GM21529 (cell line): ENCODE data around the gene TRRAP.

Experiments used
- ATAC-seq: cut with Tn5 transposase; IDR thresholded peaks from one replicate; pipeline ENCODE4 v1.9.1; 2021; ENCODE audit not compliant: unreplicated experiment

Gene TRRAP

GRCh38 chr7:99002827-99003212 lies 124.5 kb downstream of the TRRAP start:
- no peak for ATAC-seq

GRCh38 chr7:99003419-99003818 lies 125.1 kb downstream of the TRRAP start:
- ATAC-seq: no peak

GRCh38 chr7:99004216-99004615 lies 125.9 kb downstream of the TRRAP start:
- no peak for ATAC-seq

GRCh38 chr7:99004781-99005500 lies 126.6 kb downstream of the TRRAP start:
- ATAC-seq: no peak

GRCh38 chr7:99005776-99006175 lies 127.4 kb downstream of the TRRAP start:
- ATAC-seq: no peak

- no peak for ATAC-seq
These were observed 128.6 kb downstream of the TRRAP start for GRCh38 chr7:99006739-99007424.

GRCh38 chr7:99008181-99008631 lies 129.9 kb downstream of the TRRAP start:
- no peak for ATAC-seq

- ATAC-seq: no peak
These were observed 130.7 kb downstream of the TRRAP start for GRCh38 chr7:99008921-99009530.

GRCh38 chr7:99010281-99010680 lies 131.9 kb downstream of the TRRAP start:
- ATAC-seq: no peak

- no peak for ATAC-seq
These were observed 133.0 kb downstream of the TRRAP start for GRCh38 chr7:99011341-99011705.

GRCh38 chr7:99011706-99012404 lies 133.5 kb downstream of the TRRAP start:
- no peak for ATAC-seq

- no peak for ATAC-seq
These were observed 134.4 kb downstream of the TRRAP start for GRCh38 chr7:99012722-99013121.

- ATAC-seq: no peak
These were observed 135.2 kb downstream of the TRRAP start for GRCh38 chr7:99013266-99014112.

GRCh38 chr7:99014113-99014985 lies 136.0 kb downstream of the TRRAP start:
- ATAC-seq: no peak

GRCh38 chr7:99016196-99016595 lies 137.9 kb downstream of the TRRAP start:
- no peak for ATAC-seq

- no peak for ATAC-seq
These were observed 141.4 kb downstream of the TRRAP start for GRCh38 chr7:99019523-99020412.

- no peak for ATAC-seq
These were observed 142.0 kb downstream of the TRRAP start for GRCh38 chr7:99020413-99020715.

GRCh38 chr7:99021941-99022560 lies 143.7 kb downstream of the TRRAP start:
- ATAC-seq: no peak
